Endothelial cell of umbilical vein (primary cell): ENCODE measurements around the gene SNX3. TPM values are rescaled to one million over a fixed set of nuclear protein-coding genes. Genes with fewer than 3 reads are reported as not detected.

Source experiments
- BruUV-seq: library from RNA; stranded (reverse); fragments of 400-500 nt; replicated peaks from 2 replicates; lab custom pipeline; 2021; lab: Mats Ljungman, UMichigan
- CTCF ChIA-PET: fragments of 300-600, 350-600 bp; sonication (Branson Sonifier 250); formaldehyde crosslinking; loops from one replicate; lab custom pipeline; 2021; ENCODE audit warnings: antibody characterized with exemption, inconsistent platforms; lab: Charles Lee
- POLR2A ChIA-PET: fragments of 300-600, 350-600 bp; sonication (Branson Sonifier 250); formaldehyde crosslinking; loops from one replicate; lab custom pipeline; 2021; ENCODE audit warnings: antibody characterized with exemption, inconsistent platforms; lab: Charles Lee
- DNase-seq: peaks from one replicate; pipeline ENCODE4 v3.0.0-alpha.2; 2011; ENCODE audit warnings: low read depth, low spot score
- FAIRE-seq: peaks from 2 replicates; lab custom pipeline; 2011; peaks lifted over from hg19 to GRCh38; lab: Jason Lieb, UNC
- H2AFZ ChIP-seq: 2 replicates; pipeline ENCODE4 v1.6.0; 2012; ENCODE audit warnings: low read depth, low read length, control low read depth, inconsistent platforms
- H3K27ac ChIP-seq: 2 replicates; pipeline ENCODE4 v1.5.1; 2011; ENCODE audit warnings: low read depth, mild to moderate bottlenecking, control low read depth, low read length, moderate library complexity; ENCODE audit not compliant: insufficient read depth
- H3K27me3 ChIP-seq, 2 experiments: 2 replicates each; pipeline versions ENCODE4 v1.6.0 to v1.6.1; 2011; ENCODE audit warnings: low read length in 2 of 2, mixed read lengths in 1 of 2; ENCODE audit not compliant: control insufficient read depth in 2 of 2, insufficient read depth in 2 of 2
- H3K36me3 ChIP-seq, 2 experiments: 2 replicates in 1 of 2; 3 replicates in 1 of 2; pipeline ENCODE4 v1.5.1; 2011; ENCODE audit warnings: low read length in 2 of 2, mild to moderate bottlenecking in 1 of 2, moderate library complexity in 1 of 2; ENCODE audit not compliant: control insufficient read depth in 2 of 2, insufficient read depth in 2 of 2; ENCODE audit errors: extremely low read depth in 1 of 2
- H3K4me1 ChIP-seq: 3 replicates; pipeline ENCODE4 v1.5.1; 2011; ENCODE audit warnings: mild to moderate bottlenecking, low read length; ENCODE audit not compliant: control insufficient read depth, insufficient read depth; ENCODE audit errors: extremely low read depth
- H3K4me2 ChIP-seq: 2 replicates; pipeline ENCODE4 v1.6.1; 2011; ENCODE audit warnings: low read length, control low read depth, mixed read lengths; ENCODE audit not compliant: insufficient read depth
- H3K4me3 ChIP-seq, 3 experiments: fragments of 200-600 bp in 1 of 3; sonication (generic), shearing (Covaris generic) in 1 of 3; replicated peaks in 1 of 3; 2 replicates each; pipeline ENCODE4 v1.5.1; 2011 to 2016; ENCODE audit warnings: control low read depth in 3 of 3, low read length in 3 of 3, mild to moderate bottlenecking in 2 of 3, inconsistent platforms in 1 of 3, low read depth in 1 of 3, moderate library complexity in 1 of 3; ENCODE audit not compliant: insufficient read depth in 1 of 3
- H3K79me2 ChIP-seq: 2 replicates; pipeline ENCODE4 v1.6.0; 2012; ENCODE audit warnings: low read length, inconsistent platforms; ENCODE audit not compliant: control insufficient read depth, insufficient read depth
- H3K9ac ChIP-seq: replicated peaks from 2 replicates; pipeline ENCODE3; 2011; ENCODE audit warnings: low read length, control low read depth; ENCODE audit not compliant: insufficient read depth; ENCODE audit errors: extremely low read depth
- H3K9me1 ChIP-seq: replicated peaks from 3 replicates; pipeline ENCODE4 v1.6.0; 2011; ENCODE audit warnings: mild to moderate bottlenecking, low read length; ENCODE audit not compliant: control insufficient read depth, insufficient read depth; ENCODE audit errors: extremely low read depth
- H3K9me3 ChIP-seq: replicated peaks from 2 replicates; pipeline ENCODE4 v1.5.1; 2012; ENCODE audit warnings: low read length, inconsistent platforms; ENCODE audit not compliant: control insufficient read depth, insufficient read depth
- H4K20me1 ChIP-seq: replicated peaks from 2 replicates; pipeline ENCODE3; 2011; ENCODE audit warnings: mild to moderate bottlenecking, low read length; ENCODE audit not compliant: control insufficient read depth, insufficient read depth; ENCODE audit errors: extremely low read depth
- GATA2 ChIP-seq: IDR thresholded peaks from 2 replicates; pipeline ENCODE4 v1.7.0; 2011; ENCODE audit warnings: low read depth, mild to moderate bottlenecking, moderate library complexity, mixed read lengths, low read length; ENCODE audit not compliant: insufficient read length, insufficient read depth
- MAX ChIP-seq: IDR thresholded peaks from 2 replicates; pipeline ENCODE4 v1.6.1; 2011; ENCODE audit not compliant: insufficient read depth, insufficient read length
- MYC ChIP-seq: IDR thresholded peaks from one replicate; pipeline ENCODE4 v1.6.1; 2011; ENCODE audit warnings: mild to moderate bottlenecking, low read depth, low read length
- dilution Hi-C: fragments of 300-500 bp; cut with MboI; formaldehyde crosslinking; loops from one replicate; pipeline ENCODE4 v1.15.0; 2019; ENCODE audit warnings: low sequenced_read_pairs; ENCODE audit not compliant: extremely low pct_ligation_motif_present
- intact Hi-C: fragments of 100-400 bp; cut with micrococcal nuclease; formaldehyde crosslinking; loops from one replicate; pipeline ENCODE4 v1.10.0; 2022
- polyA plus RNA-seq, 4 experiments: library from polyadenylated mRNA; depleted of rRNA in 3 of 4; stranded (reverse) in 3 of 4; unstranded in 1 of 4; fragments of >200 nt; gene quantifications; 2 replicates each; pipeline versions ENCODE4 v1.2.1 to v1.2.3, GENCODE V29; 2011 to 2012; ENCODE audit warnings: missing spikeins in 1 of 4
- total RNA-seq: library from RNA; stranded (reverse); gene quantifications from 2 replicates; pipeline ENCODE4 v1.2.3, GENCODE V29; 2021

SNX3 gene
- total and polyA plus RNA-seq, 2 donors (not counting 3 experiments of a cell fraction or from before 2014, with no cell fraction given), result 155 to 281 TPM

- TF ChIP-seq MAX, result no peak
- H4K20me1 ChIP-seq, result no peaks in the 10 kb centered on the region
- no peak overlapping the region for H2AFZ ChIP-seq
- BruUV-seq, result no TSS peak
- no peaks in the 10 kb centered on the region for H3K36me3 ChIP-seq
- FAIRE-seq (no peak), DNase-seq (no peak)
- no peaks in the 10 kb centered on the region for H3K9me1 ChIP-seq
- no peak overlapping the region for H3K27ac ChIP-seq
- dilution Hi-C loops (no loop called here), intact Hi-C loops (no loop called here)
- POLR2A ChIA-PET, result no interaction called here
- H3K79me2 ChIP-seq, result peaks cover 22% of the 10 kb centered on the region
- no peaks in the 10 kb centered on the region for H3K4me1 ChIP-seq
- no peak overlapping the region for H3K9ac ChIP-seq
- no peaks in the 10 kb centered on the region for H3K9me3 ChIP-seq
- no peak overlapping the region for H3K4me3 ChIP-seq
- CTCF ChIA-PET, result no interaction called here
- H3K27me3 ChIP-seq, result no peaks in the 10 kb centered on the region
- H3K4me2 ChIP-seq, result no peak overlapping the region
Observed at GRCh38 chr6:108228416-108228815, 32.4 kb downstream of the SNX3 start.

- Histone ChIP-seq H3K4me2 (no peak overlapping the region), H4K20me1 (peaks cover under 1% of the 10 kb centered on the region), H3K4me3 (no peak overlapping the region), H3K9ac (no peak overlapping the region), H3K9me1 (no peaks in the 10 kb centered on the region), H3K27ac (no peak overlapping the region), H3K4me1 (peaks cover 7% of the 10 kb centered on the region), H2AFZ (no peak overlapping the region), H3K79me2 (peaks cover 18% of the 10 kb centered on the region), H3K9me3 (no peaks in the 10 kb centered on the region), H3K36me3 (no peaks in the 10 kb centered on the region), H3K27me3 (no peaks in the 10 kb centered on the region)
- intact Hi-C loops, result no loop called here
- CTCF ChIA-PET, result interaction anchor here (1.2 to 2.3 kb wide), 4 partner anchors 10 to 270 kb away, joined by 3 to 12 read pairs (median 8); no protein-coding TSS in a partner anchor
- DNase-seq (no peak), FAIRE-seq (no peak)
- TF ChIP-seq MYC (no peak), GATA2 (no peak)
- POLR2A ChIA-PET, result no interaction called here
- dilution Hi-C loops, result no loop called here
- no TSS peak for BruUV-seq
Observed at GRCh38 chr6:108227290-108227689, 33.5 kb downstream of the SNX3 start.
